SW480 (cell line): ENCODE data around the gene ARMC5.
"Not testable (repeated sequence)": the region's sequence is repeated elsewhere in the genome, so short reads cannot be mapped to it uniquely, and the experiment has no call there.

ENCODE experiments used
- DNase-seq: peaks from one replicate; pipeline ENCODE4 v3.0.0-alpha.2; 2016; ENCODE audit warnings: low spot score

Gene ARMC5

DNA sequence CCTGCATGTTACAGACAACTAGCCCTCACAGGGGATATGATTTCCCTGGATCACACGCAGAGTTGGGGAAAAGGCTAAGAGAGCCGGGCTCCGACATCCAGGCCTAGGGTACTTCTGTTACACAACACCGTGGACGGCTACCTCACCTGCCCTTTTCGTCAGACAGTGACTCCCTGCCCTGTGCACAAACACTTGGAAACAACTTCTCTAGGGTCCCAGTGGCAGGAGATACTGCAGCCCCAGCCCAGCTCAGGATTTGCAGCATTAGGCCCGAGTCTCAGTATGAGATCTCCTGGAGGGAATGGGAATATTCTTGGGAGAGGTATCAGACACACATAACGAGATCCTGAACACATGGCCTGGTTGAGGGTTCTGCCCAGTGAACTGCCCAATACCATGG, 40.6 kb downstream of the ARMC5 start:
- DNase-seq, result no peak

DNA sequence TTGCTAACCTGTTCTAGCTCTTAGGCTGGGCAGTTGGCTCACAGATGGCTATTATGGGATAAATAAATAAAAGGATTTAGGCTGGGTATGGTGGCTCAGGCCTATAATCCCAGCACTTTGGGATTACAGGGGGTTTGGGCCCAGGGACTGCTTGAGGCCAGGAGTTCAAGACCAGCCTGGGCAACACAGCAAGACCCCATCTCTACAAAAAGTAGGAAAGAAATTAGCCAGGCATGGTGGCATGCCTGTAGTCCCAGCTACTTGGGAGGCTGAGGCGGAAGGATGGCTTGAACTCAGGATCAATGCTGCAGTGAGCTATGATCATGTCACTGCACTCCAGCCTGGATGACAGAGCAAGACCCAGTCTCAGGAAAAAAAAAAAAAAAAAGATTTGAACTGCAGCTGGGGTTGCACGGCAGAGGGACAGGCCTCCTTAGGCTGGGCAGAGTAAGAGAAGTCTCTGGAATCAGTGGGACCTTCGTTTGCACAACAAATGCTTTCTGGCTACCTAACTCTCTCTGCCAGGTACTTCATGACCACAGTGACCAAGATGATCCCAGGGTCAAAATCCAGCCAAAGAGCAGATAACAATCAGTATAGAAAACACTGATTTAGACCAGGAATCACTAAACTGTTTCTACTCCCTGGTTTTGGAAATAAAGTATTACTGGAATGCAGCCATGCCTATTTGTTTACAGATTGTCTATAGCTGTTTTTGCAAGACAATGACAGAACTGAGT, 42.1 kb downstream of the ARMC5 start:
- DNase-seq, result no peak

DNA sequence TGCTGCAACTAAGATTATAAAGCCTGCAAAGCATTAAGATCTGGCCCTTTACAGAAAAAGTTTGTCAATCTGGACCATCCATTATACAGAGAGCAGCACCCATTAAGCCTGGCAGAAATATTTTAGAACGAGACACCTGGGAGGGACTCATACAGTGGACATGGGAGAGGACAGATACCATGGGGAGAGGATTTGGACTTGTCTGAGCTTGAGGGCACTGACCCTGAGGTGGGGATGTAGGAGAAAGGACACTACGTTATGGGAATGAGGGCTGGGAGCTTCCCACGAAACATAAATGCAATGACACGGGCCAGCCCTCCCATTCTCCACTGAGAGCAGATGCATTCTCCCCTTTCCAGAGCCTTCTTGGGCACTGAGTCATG, 42.7 kb downstream of the ARMC5 start:
- no peak for DNase-seq

DNA sequence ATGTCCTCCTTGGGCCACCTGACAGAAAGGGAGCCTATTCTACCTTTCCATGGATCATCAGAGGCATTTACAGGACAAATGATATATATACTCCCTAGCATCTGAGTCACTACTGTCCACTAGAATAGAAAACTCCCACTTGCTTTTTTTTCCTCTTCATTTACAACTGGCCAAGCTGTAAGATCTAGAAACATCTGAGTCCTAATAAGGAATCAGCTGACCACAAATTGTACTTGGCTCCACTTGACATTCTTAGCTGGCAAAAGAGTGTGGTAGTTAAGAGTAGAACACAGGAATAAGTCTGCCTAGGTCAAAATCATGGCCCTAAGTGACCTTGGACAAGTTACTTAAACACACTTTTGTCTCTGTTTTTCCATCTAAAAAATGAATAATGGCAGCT, 43.7 kb downstream of the ARMC5 start:
- no peak for DNase-seq

DNA sequence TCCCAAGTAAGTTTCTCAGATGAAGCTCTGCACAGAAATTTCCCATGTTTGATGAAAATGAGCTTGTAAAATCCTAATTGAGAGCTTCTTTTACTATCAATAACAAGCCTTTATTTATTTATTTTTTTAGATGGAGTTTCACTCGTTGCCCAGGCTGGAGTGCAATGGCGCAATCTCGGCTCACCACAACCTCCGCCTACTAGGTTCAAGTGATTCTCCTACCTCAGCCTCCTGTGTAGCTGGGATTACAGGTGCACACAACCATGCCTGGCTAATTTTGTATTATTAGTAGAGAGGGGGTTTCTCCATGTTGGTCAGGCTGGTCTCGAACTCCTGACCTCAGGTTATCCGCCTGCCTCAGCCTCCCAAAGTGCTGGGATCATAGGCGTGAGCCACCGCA, 44.3 kb downstream of the ARMC5 start:
- not testable (repeated sequence) for DNase-seq

DNA sequence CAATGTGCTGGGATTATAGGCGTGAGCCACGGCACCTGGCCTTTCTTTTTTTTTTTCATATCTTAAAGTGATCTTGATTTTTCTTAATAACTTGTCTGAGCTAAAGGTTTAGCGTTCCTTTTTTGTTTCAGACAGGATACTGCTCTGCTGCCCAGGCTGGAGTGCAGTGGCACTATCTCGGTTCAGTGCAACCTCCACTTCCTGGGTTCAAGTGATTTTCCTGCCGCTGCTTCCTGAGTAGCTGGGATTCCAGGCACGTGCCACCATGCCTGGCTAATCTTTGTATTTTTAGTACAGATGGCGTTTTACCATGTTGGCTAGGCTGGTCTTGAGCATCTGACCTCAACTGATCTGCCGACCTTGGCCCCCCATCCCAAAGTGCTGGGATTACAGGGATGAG, 44.9 kb downstream of the ARMC5 start:
- no peak for DNase-seq

DNA sequence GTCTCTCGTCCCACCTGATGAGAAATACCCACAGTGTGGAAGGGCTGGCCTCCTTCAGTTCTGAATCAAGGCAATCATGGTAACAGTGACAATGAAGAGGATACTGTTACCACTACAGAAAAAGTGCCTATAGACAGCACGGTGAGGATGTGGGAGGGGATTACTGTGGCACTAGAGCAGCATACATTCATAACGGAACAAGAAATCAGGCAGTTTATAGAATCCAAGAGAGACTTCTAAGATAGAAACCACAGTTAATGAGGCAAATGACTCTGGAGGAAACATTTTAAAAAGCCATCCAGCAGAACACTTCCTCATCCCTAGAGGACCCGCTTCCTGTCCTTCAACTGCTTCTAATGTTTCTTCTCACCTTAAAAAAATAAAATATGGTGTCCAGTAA, 46.2 kb downstream of the ARMC5 start:
- no peak for DNase-seq

DNA sequence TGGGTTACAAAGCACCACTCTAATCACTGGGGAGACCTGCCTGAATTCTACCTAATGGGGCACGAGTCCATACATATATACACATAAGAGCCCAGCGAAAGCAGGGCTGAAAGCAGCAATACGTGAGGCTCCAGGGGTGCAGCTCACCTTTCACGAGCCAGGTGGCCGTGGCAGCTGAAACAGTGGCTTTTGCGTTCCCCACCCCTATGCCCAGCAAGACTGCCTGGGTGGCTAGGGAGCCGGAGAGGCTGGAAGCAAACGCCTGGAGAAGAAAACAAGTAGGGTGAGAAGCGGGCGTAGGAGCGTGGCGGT, 48.3 kb downstream of the ARMC5 start:
- peak; percentile 4 for DNase-seq

DNA sequence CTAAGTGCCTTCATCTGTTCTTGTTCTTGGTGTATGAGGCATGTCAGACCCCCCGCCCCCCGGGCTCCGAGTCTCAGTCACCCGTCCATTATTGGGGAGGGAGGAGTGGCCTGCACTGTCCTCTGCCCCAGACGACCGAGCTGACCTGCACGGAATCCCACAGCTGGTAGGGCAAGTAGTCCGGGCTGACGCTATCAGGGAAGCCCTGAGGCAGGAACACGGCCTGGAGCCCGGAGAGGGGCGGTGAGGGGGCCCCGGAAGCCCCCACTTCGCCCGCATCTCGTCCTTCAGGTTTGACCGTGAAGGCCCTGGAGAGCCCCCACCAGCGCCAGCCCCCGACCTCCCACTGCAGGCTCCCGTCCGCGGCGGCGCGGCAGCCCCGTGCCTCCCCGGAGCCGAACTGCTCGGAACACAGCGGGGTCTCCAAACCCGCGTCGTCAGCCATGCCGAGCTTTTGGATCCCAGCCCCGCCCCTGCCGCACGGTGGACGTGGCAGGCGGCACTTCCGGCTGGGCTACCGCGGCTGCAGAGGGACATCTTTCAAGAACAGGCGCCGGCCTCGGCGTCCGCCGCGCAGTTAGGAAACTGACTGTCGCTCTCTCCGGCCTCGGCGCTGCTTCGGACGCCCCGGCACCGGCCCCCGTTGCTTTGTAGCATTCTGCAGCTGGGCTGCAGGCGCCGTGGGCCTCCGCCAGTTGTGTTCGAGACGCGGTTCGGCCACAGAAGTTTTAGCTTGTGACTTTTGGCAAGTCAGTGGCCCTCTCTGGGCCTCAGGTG, 48.8 kb downstream of the ARMC5 start, which contains the start of gene RUSF1:
TSS of gene RUSF1 (minus strand) at position 463 of the 777 bp plus-strand sequence. CDS start at position 445, 18 bp downstream.
- peak; percentile 79 for DNase-seq

DNA sequence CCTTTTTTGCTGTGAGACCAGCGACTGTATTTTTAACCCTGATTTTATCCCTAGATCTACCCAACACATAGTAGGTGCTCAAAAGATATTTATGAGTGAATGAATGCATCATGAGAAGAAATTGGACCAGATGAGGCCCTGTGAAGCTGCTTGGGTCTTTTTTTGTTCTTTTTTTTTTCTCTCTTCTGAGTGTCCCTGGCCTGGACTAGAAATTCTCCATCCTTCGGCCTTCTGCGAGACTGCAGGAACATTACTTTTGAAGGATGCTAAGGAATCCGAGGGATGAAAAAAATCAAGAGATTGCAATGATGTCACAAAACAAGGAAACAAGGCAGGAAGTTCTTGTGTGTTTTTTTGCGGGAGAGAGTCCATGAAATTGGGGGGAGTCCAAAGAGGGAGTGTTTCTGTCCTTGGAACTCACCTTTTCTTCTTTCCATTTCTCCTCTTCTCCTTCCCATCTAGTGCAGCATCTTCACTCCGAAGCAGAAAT, 49.5 kb downstream of the ARMC5 start:
- peak; percentile 11 for DNase-seq

DNA sequence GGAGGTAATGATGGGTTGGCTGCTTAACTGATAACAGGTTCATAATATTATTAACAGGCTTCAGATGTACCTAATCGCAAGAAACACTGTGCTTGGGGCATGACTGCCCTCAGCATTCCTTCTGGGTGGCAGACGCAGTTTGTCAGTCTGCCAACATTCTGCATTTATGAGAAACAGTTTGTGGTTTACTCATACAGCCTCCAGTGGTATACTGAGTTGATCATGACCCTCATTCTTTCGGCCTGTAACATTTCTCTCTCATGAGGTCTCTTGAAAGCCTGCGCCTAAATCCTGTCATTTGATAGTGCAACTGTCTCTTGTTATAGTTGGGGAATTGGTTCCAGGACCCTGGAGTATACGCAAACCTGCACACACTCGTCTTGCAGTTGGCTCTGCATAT, 53.8 kb downstream of the ARMC5 start:
- peak; percentile 6 for DNase-seq

DNA sequence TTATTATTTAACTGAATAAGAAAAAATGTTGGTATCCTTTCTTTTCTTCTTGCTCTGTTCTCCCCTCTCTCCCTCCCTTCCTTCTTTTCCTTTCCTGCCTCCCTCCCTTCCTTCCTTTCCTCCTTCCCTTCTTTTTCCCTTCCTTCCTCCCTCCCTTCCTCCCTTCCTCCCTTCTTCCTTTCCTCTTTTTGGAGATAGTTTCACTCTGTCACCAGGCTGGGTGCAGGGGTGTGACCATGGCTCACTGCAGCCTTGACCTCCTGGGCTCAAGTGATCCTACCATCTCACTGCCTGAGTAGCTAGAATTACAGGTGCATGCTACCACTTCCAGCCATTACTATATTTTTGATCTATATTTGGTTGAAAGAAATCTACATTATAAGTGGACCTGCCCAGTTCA, 54.6 kb downstream of the ARMC5 start:
- DNase-seq, result no peak
